Jurkat, Clone E6-1 (cell line): ENCODE measurements around the gene PARN.
A peak's percentile ranks its signal among the peaks of the same experiment; 100 is the strongest.
"Not testable (repeated sequence)": the region's sequence is repeated elsewhere in the genome, so short reads cannot be mapped to it uniquely, and the experiment has no call there.

Experiments
- DNase-seq: peaks from one replicate; pipeline ENCODE4 v3.0.0-alpha.2; 2011; ENCODE audit warnings: low read depth, low spot score
- H3K4me3 ChIP-seq: 2 replicates; pipeline ENCODE4 v1.5.1; 2011; ENCODE audit warnings: mild to moderate bottlenecking, low read length, control low read depth, moderate library complexity

PARN gene

DNA sequence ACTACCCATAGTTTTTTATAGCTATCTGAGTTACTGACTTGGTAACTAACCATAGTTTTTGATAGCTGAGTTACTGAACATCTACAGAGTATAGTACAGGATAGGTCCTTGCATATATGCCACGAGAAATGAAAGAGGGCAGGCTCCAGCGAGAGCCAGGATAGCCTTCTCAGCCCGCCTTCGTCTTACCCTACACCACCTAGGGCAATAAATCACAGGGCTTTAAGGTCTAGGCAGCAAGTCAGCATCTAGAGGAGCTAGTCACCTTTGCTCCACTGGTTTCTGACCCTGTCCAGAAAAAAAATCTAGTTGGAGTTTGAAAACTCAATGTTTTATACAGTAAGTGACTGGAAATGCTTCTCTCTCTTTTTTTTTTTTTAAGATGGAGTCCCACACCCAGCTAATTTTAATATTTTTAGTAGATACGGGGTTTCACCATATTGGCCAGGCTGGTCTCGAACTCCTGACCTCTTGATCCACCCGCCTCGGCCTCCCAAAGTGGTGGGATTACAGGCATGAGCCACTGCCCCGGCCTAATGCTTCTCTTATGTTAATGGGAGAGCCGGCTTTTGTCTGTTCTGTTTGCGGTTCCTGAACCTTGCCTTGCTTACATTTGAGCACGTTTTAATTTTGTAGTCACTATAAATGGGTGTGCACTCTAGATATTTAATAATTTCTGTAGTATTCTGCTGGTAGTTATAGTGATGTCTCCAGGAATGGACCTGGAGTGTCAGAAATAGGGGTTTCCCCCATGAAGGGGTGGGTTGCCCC, 5.5 kb upstream of the PARN start:
- no peak for DNase-seq
- no peak overlapping the region for H3K4me3 ChIP-seq

DNA sequence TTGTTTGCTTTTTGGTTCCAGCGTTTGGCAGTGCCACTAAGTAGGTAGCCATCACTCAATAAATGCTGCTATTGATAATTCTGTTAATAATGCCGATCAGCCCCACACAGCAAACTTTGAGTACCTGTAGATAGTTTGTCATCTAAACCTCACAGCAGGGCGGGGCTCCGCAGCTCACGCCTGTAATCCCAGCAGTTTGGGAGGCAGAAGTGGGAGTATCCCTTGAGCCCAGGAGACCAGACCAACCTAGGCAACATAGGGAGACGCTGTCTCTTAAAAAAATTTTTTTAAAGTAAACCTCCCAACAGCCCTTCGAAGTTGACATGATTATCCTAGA, 4.3 kb upstream of the PARN start:
- no peak for DNase-seq

DNA sequence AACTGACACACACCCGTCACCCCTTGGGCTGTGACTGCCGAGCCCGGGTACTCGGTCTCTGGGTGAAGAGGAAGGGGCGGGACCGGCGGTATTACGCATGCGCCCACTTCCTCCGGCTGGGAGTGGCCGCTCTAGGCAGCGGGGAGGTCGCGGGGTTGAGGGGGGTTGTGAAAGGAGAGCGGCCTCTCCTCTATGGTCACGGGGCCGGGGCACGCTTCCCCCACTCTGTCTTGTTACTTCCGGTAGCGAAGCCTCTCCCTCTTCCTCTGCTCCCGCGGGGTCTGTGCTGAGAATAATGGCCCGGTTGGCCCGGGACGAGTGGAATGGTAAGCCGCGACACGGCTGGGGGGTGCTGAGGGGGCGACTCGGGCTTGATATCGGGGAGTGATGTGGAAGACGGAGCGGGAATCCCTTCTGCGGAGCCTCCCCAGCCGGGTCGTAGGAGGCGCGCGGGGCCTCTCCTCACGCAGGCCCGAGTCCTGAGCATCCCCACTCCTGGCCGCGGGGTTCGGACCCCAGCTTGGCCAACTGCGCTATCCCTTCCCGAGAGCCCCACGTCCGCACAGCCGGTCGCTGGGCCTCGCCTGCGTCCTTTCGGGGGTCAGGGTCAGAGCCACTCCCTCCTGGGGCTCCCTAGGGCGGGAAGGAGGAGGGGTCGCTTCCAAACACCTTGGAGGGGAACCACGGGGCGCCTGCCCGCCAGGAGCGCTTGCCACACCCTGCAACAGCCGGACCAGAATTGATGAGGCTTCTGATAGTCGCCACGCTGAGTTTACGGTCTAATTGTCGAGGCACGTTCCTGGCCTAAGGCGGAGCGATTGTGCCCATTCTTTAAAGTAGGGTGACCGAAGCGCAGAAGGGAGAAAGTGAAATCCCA, 2.9 kb upstream of the PARN start, which contains the start of gene BFAR:
BFAR (plus strand) TSS at position 259 of the 877 bp plus-strand sequence. CDS start 11,396 bp downstream, outside the sequence.
- peak; percentile 95 for DNase-seq
- H3K4me3 ChIP-seq: peak within 1 kb of the TSS; percentile 95

More for the DNA sequence above, 4.3 kb upstream of the PARN start:
- H3K4me3 ChIP-seq: peak overlapping the region; percentile 95

DNA sequence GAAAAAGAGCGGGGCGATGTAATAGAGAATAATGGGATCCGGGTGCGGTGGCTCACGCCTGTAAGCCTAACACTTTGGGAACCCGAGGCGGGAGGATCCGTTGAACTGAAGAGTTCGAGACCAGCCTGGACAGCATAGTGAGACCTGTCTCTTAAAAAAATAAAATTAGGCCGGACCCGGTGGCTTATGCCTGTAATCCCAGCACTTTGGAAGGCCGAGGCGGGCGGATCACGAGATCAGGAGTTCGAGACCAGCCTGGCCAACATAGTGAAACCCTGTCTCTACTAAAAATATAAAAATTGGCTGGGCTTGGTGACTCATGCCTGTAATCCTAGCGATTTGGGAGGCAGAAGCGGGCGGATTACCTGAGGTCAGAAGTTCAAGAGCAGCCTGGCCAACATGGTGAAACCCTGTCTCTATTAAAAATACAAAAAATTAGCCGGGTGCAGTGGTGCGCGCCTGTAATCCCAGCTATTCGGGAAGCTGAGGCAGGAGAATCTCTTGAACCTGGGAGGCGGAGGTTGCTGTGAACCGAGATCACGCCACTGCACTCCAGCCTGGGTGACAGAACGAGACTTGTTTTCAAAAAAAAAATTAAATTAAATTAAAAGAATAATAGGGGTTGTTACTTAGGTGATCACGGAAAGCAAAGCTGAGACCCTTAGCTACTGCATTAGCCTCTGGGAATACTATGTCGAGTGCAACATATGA, 715 bp upstream of the PARN start:
- peak overlapping the region; percentile 36 for H3K4me3 ChIP-seq
- not testable (repeated sequence) for DNase-seq

DNA sequence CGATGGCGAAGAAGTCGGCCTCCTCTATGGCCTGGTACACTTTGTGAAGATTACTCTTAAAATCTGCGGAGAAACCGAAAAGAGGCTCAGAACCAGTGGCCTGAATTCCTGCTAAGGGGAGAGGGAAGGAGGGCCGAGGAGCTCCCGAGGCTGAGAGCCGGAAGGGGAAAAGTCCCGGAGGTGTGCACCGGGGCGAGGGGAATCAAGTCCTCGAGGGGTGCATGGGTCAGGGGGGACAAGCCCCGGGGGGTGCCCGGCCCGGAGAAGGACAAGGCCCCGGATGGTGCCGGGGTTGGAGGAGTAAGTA, 495 bp downstream of the PARN start:
- H3K4me3 ChIP-seq: peak overlapping the region; percentile 88
- DNase-seq: no peak

DNA sequence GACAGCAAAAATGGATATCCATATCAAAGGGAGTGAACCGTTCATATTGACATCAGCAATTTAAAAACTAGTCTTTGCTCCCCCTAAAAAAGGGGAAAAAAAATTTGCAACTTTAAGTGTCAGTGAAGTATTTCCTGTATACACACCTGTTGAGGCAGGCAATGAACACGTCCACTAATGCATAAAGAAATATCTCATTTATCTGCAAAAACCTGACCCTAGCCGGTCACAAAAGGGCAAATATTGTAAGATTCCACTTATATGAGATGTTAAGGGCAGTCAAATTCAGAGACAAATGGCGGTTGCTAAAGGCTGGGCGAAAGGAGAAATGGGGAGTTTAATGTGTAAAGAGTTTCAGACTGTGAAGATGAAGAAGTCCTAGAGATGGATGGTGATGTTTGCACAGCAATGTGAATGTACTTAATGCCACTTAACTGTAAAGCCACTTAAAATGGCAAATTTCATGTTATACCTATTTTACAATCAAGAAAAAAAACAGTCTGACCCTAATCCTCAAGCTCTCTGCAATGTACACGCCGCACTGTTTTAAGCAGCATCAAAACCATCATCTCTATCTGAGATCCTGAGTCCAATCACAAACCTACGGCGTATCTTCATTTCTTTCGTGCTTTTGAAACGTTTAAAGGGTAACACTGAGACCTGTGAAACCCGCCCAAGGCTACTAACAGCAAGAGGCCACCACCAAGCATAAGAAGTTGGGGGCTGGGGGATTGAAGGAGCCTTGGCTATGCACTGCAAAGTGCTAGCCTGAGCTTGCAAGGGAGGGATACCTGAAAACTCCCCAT, 1.1 kb downstream of the PARN start:
- DNase-seq: no peak
- peak overlapping the region; percentile 88 for H3K4me3 ChIP-seq

DNA sequence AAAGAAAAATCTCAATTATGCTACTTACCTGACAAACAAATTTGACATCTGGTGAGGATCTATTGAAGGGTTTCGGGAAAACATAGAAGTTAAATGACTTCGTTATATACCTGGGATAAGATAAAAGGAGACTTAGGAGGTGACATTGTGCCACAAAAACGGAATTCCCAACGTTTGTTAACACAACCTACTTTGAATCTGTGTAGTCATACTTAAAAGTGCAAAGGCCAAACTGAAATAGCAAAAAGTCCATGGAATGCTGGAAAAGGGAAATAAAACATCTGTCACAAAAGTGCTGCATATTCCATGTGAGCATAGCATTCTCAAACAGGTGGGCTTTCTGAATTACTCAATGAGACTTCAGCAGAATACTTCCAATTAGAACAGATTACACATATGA, 3.0 kb downstream of the PARN start:
- DNase-seq: no peak
- H3K4me3 ChIP-seq: no peak overlapping the region

DNA sequence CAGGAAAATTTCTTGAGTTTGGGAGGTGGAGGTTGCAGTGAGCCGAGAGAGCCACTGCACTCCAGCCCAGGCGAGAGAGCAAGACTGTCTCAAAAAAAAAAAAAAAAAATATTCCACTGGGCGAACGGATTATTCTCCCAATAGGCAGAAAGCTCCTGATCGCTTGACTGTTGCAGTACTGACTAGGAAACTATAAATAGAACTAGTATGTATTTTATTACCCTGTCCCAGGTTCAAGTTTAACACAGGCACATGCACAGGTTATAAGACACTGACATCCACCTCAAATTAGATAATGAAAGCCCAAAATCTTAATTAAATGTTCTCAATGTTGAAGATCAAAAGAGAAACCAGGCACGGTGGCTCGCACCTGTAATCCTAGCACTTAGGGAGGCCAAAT, 11.5 kb downstream of the PARN start:
- H3K4me3 ChIP-seq: no peak overlapping the region
- no peak for DNase-seq

DNA sequence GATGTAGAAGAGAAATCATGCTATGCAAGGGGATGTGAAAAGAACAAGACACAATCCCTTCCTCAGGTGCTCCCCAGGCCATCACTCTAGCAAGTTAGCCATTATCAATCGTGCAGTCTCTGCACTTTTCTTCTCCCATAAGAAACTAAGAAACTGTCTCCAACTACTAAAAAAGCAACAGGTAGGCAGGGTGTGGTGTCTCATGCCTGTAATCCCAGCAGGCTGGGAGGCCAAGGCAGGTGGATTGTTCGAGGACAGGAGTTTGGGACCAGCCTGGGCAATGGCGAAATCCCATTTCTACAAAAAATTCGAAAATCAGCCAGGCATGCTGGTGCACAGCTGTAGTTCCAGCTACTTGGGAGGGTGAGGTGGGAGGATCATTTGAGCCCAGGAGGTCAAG, 13.8 kb downstream of the PARN start:
- DNase-seq: no peak
- no peak overlapping the region for H3K4me3 ChIP-seq

DNA sequence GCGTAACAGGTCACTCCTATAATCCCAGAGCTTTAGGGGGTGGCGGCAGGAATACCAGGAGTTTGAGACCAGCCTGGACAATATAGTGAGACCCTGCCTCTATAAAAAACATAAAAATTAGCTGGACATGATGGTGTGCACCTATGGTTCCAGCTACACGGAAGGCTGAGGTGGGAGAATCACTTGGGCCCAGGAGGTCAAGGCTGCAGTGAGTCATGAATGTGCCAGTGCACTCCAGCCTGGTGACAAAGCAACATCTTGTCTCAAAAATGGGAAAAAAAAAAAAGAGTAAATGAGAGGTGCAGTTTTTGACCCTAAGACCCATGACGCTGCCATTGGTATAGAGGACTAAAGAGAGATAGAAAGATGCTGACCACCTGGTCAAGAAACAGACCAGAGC, 16.1 kb downstream of the PARN start:
- no peak overlapping the region for H3K4me3 ChIP-seq
- no peak for DNase-seq

DNA sequence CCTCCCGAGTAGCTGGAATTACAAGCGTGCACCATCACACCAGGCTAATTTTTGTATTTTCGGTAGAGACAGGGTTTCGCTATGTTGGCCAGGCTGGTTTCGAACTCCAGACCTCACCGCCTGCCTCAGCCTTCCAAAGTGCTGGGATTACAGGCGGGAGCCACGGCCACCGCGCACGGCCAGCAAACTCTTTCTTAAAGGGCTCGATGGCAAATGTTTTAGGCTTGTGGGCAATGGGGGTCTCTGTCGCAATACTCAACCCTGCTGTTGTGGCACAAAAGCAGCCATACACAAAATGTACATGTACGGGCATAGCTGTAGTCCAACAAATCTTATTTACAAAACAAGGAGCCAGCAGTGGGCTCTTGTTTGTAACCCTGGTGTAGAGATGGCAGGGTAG, 18.4 kb downstream of the PARN start:
- DNase-seq: no peak
- H3K4me3 ChIP-seq: no peak overlapping the region

DNA sequence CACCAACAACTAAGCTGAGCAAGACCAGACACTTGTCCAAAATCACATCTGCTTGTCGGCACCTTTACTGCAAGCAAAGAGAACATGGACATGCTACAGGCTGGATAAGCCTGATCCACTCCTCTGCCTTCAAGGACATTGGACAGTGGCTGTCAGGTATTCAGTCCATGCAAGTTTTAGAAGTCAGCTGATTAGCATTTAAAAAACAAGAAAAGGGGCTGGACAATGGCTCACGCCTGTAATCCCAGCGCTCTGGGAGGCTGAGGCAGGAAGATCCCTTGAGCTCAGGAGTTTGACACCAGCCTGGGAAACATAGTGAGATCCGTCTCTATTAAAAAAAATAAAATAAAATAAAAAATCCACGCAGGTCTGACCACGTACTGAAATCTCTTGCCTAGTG, 20.3 kb downstream of the PARN start:
- DNase-seq: no peak
- no peak overlapping the region for H3K4me3 ChIP-seq

DNA sequence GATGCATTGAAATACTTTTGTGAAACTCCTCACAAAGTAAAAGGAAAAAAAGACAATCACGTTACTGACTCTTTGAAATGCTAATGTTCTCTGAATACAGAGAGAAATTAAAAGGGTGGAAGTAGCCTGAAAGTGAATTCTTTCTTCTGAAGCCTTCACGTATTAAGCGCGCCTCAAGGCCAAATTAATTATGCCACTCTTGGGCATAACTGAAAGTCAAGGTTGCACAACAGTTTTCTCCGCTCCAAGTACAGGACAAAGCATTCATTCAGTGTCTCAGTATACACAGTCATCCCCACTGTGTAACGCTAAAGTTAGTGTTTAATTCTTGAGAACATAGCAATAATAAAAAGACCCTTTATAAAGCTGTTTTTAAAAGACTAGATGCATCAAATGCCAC, 21.5 kb downstream of the PARN start:
- DNase-seq: no peak
- no peak overlapping the region for H3K4me3 ChIP-seq

DNA sequence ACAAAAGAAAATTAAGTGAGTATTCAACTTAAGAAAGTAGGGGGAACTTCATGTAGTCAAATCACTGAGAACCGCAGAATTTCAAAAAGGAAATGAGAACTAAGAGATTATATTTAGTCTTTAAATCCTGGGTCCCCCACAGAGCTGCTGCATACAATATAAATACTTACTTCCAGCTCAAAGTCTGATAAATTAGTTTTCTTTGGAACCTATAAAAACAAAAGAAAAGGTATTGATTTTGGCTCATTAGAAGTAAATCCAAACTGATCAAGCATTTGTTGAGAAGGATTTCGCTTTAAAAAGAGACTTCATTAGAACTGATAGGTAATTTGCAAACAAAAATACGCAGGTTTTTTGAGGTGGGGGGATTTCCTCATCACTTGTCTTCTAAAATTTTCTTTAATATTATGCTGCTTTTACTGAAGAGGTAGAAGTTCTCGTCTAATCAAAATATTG, 21.9 kb downstream of the PARN start:
- DNase-seq: no peak
- H3K4me3 ChIP-seq: no peak overlapping the region

DNA sequence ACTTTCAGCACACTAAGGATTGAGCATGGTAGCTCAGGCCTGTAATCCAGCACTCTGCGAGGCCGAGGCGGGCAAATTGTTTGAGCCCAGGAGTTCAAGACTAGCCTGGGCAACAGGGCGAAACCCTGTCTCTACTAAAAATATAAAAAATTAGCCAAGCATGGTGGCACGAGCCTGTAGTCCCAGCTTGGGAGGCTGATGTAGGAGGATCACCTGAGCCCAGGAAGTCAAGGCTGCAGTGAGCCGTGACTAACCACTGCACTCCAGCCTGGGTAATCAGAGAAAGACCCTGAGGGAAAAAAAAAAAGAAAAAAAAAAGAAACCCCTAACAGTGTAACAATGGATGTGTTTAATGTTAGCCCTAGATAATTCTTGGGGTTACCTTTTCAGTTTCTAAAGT, 24.0 kb downstream of the PARN start:
- DNase-seq: no peak
- H3K4me3 ChIP-seq: no peak overlapping the region

DNA sequence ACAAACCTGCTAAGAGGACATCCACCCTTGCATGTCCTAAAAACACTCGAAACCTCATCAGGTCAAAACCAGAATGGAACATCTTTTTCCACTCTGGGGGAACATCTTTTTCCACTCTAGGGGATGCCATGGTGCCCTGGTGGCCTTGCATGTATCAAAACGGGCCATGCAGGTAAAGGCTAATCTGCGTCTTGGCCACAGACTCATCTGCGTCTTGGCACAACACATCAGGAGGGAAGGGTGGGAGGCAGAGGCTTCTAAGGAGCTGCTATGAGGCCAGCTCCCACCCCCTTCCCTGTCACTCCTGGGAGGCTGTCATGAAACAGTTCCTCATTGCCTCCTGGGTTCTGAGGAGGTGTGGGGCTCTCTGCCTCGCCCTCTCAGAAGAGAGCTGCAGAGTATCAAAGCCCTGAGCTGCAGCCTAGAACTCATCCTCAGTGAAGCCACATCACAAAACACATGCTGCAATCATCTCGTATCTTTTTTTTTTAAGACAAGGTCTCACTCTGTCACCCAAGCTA, 27.6 kb downstream of the PARN start:
- H3K4me3 ChIP-seq: no peak overlapping the region
- no peak for DNase-seq

DNA sequence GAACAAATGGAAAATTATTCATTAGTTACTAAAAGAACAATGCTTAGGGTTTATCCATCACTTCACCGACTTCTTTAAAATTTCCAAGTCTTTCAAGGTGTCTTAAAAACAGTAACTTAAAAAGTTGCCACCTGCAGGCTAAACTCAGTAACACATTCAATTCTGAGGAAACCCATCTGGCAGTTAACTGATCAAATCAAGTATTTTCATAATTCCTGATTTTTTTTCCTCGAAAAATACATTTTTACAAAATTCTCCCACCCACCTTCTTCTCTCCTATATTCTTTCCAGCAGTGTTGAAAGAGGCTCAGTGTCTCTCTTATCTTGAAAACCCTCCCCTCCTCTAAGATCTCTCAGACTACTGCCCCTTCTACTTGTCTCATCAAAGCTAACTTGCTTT, 29.9 kb downstream of the PARN start:
- DNase-seq: peak; percentile 16
- H3K4me3 ChIP-seq: no peak overlapping the region

DNA sequence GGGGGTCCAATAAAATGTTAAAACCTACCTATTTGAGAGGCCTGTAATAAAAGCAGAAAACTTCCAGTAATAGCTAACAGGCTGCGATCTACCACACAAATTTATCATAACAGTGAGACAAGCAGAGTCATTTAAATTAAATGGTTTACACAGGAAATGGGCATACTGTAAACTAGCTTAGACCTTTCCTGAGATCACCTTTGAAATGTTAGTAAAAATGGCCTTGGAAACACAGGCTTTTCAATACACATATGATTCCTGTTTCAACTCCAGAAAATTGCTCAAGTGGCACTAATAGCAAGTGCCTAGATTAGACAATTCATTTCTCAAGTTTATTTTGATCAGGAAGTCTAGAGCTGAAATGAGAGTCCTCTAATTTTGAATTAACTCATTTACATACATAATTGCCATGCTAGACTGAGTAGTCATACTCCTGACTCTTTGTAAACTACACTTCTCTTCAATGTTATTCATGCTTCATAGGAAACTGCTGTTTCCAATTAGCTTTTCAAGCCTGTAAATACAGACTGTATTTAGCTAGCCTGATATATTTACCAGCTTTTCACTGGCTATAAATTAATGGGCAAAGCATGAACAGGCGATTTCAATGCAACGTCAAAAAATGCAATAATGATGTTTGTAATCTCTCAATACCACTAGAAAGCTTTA, 43.3 kb downstream of the PARN start:
- DNase-seq: no peak
- no peak overlapping the region for H3K4me3 ChIP-seq
